Ureter (tissue), 1 donor: Measurements from ENCODE around the gene HECTD4. TPM values are rescaled to one million over a fixed set of nuclear protein-coding genes. Genes with fewer than 3 reads are reported as not detected.
"Not testable (repeated sequence)": the region's sequence is repeated elsewhere in the genome, so short reads cannot be mapped to it uniquely, and the experiment has no call there.

ENCODE experiments used
- DNase-seq: peaks from one replicate; pipeline ENCODE4 v3.0.0-alpha.2; 2020; ENCODE audit warnings: low spot score
- total RNA-seq: library from RNA; stranded (reverse); gene quantifications from one replicate; pipeline ENCODE4 v1.2.4, GENCODE V29; 2023
- donor health status: DM: yes; HTN: yes; CAD: no.

Gene HECTD4
- total RNA-seq, 1 donor from 2014 or later = 68.2 TPM

GRCh38 chr12:112161711-112162110 is 220.5 kb downstream of the HECTD4 start:
- no peak for DNase-seq

GRCh38 chr12:112160611-112161010 is 221.6 kb downstream of the HECTD4 start:
- no peak for DNase-seq

- no peak for DNase-seq
Measured at GRCh38 chr12:112159146-112159541, 223.1 kb downstream of the HECTD4 start.

- DNase-seq = not testable (repeated sequence)
Measured at GRCh38 chr12:112158461-112159145, 223.6 kb downstream of the HECTD4 start.

GRCh38 chr12:112153893-112154219 is 228.4 kb downstream of the HECTD4 start:
- DNase-seq = no peak

GRCh38 chr12:112153181-112153892 is 228.9 kb downstream of the HECTD4 start:
- DNase-seq = peak; percentile 25

GRCh38 chr12:112151766-112152541 is 230.3 kb downstream of the HECTD4 start:
- DNase-seq = peak; percentile 32

GRCh38 chr12:112149596-112149995 is 232.6 kb downstream of the HECTD4 start:
- DNase-seq = peak; percentile 76

GRCh38 chr12:112148031-112148513 is 234.2 kb downstream of the HECTD4 start:
- DNase-seq = peak; percentile 22

GRCh38 chr12:112146123-112146522 is 236.1 kb downstream of the HECTD4 start:
- DNase-seq = peak; percentile 9

- DNase-seq = peak; percentile 20
Measured at GRCh38 chr12:112140728-112141127, 241.5 kb downstream of the HECTD4 start.

GRCh38 chr12:112134731-112135130 is 247.5 kb downstream of the HECTD4 start:
- DNase-seq = no peak

GRCh38 chr12:112133418-112133817 is 248.8 kb downstream of the HECTD4 start:
- no peak for DNase-seq

- no peak for DNase-seq
Measured at GRCh38 chr12:112131686-112132085, 250.5 kb downstream of the HECTD4 start.

GRCh38 chr12:112130441-112130998 is 251.7 kb downstream of the HECTD4 start:
- no peak for DNase-seq

GRCh38 chr12:112126911-112127310 is 255.3 kb downstream of the HECTD4 start:
- DNase-seq = no peak

GRCh38 chr12:112126000-112126438 is 256.2 kb downstream of the HECTD4 start:
- peak; percentile 40 for DNase-seq

GRCh38 chr12:112125250-112125999 is 256.8 kb downstream of the HECTD4 start, which contains the start of gene TRAFD1:
Gene TRAFD1, plus strand, starts transcription at chr12:112125560. Its CDS starts 4,963 bp downstream, at chr12:112130523.
- DNase-seq = peak; percentile 97

GRCh38 chr12:112124918-112125249 is 257.3 kb downstream of the HECTD4 start:
- DNase-seq = no peak

- no peak for DNase-seq
Measured at GRCh38 chr12:112122823-112123690, 259.2 kb downstream of the HECTD4 start.
